Suprapubic skin (tissue), 4 donors: Measurements from ENCODE around the gene DDAH1. TPM values are rescaled to one million over a fixed set of nuclear protein-coding genes. Genes with fewer than 3 reads are reported as not detected.
A peak's percentile ranks its signal among the peaks of the same experiment; 100 is the strongest.

Experiments used
- DNase-seq, 2 donors: peaks; one replicate each; pipeline ENCODE4 v3.0.0-alpha.2; 2019; ENCODE audit warnings: low spot score in 2 of 2
- H3K27ac ChIP-seq: fragments of 200-600 bp; sonication (generic); one replicate; pipeline ENCODE4 v1.5.1; 2019
- H3K27me3 ChIP-seq: fragments of 200-600 bp; sonication (generic); one replicate; pipeline ENCODE4 v1.5.1; 2019
- H3K36me3 ChIP-seq: fragments of 200-600 bp; sonication (generic); one replicate; pipeline ENCODE4 v1.5.1; 2019
- H3K4me1 ChIP-seq: fragments of 200-600 bp; sonication (generic); one replicate; pipeline ENCODE4 v1.5.1; 2019
- H3K4me3 ChIP-seq: fragments of 200-600 bp; sonication (generic); one replicate; pipeline ENCODE4 v1.5.1; 2019; ENCODE audit warnings: mild to moderate bottlenecking
- H3K9me3 ChIP-seq: fragments of 200-600 bp; sonication (generic); one replicate; pipeline ENCODE4 v1.5.1; 2019
- EP300 ChIP-seq: sonication (generic); formaldehyde crosslinking; IDR thresholded peaks from one replicate; pipeline ENCODE4 v1.6.1; 2017; ENCODE audit warnings: antibody characterized with exemption
- POLR2A ChIP-seq, 2 donors: fragments of 450-650 bp; IDR thresholded peaks; one replicate each; pipeline ENCODE4 v1.6.1; 2017; ENCODE audit warnings: antibody characterized with exemption in 2 of 2, mild to moderate bottlenecking in 2 of 2, moderate library complexity in 2 of 2
- POLR2AphosphoS5 ChIP-seq, 3 donors: sonication (generic); formaldehyde crosslinking; IDR thresholded peaks; one replicate each; pipeline ENCODE4 v1.6.1; 2017; ENCODE audit warnings: antibody characterized with exemption in 3 of 3
- WGBS: methylation state at CpG from one replicate; pipeline ENCODE4 v1.1.5; 2018; 5-methylcytosine and 5-hydroxymethylcytosine counted together
- total RNA-seq, 4 donors: library from RNA; depleted of rRNA; stranded (reverse); fragments of >200 nt; gene quantifications; one replicate each; pipeline ENCODE4 v1.1.0, GENCODE V29; 2016
- TF ChIP-seq, protein P1 (sequence below), 2 donors: fragments of 200-600 bp in 1 of 2; fragments of 450-650 bp in 1 of 2; sonication (generic) in 1 of 2; IDR thresholded peaks; one replicate each; pipeline ENCODE4 v1.5.1; 2016 to 2019; ENCODE audit warnings: antibody characterized with exemption in 2 of 2, mild to moderate bottlenecking in 1 of 2, moderate library complexity in 1 of 2

Gene DDAH1
- total RNA-seq, 4 donors from 2014 or later, result 10.4 to 19.6 (median 15.5) TPM

DNA sequence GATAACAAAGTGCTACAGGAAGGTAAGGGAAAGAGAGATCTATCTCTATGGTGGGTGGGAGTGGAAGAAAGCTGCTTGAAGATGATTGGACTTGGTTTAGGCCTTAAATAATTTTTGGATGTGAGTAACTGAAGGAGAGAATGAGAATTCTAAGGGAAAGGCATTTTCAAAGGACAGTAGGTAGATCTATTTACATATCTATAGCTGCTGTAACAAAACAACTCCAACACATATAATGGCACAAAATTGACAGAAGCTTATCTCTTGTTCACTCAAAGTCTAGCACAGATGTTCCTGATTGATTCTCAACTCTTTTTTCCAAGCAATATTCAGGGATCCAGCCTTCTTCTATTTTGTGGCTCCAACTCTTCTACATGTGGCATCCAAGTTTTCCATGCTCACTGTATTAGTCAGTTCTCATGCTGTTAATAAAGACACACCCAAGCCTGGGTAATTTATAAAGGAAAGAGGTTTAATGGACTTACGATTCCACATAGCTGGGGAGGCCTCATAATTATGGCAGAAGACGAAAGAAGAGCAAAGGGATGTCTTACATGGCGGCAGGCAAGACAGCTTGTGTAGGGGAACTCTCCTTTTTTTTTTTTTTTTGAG, 3.1 kb upstream of the DDAH1 start:
- peaks cover 5% of the 10 kb centered on the region for H3K27me3 ChIP-seq
- no peak overlapping the region for H3K27ac ChIP-seq
- no peaks in the 10 kb centered on the region for H3K36me3 ChIP-seq
- DNase-seq, result no peak
- no peaks in the 10 kb centered on the region for H3K9me3 ChIP-seq
- WGBS, result 64% methylated on average over 3 of the region's 3 CpGs
- no peak overlapping the region for H3K4me3 ChIP-seq
- TF ChIP-seq POLR2A (IDR thresholded peaks at IDR 0.05) (no peak), EP300 (no peak)
- H3K4me1 ChIP-seq, result peaks cover 23% of the 10 kb centered on the region

DNA sequence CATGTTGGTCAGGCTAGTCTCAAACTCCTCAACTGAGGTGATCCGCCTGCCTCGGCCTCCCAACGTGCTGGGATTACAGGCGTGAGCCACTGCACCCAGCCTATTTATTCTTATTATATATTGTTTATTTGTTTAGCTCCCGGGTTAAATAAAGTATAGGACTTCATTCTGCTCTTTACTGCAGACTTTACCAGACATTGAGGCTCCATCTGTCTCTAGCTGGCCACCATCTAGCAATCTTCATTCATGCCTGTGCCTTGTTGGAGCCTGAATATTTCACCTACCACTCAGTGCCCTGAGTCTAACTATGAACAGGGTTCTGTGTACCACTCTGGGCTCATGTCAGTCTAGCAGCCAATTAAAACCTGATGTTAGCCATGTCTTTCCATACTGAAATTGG, 2.1 kb upstream of the DDAH1 start:
- Histone ChIP-seq H3K27me3 (peaks cover 5% of the 10 kb centered on the region), H3K4me3 (no peak overlapping the region), H3K4me1 (peaks cover 30% of the 10 kb centered on the region), H3K36me3 (no peaks in the 10 kb centered on the region), H3K27ac (no peak overlapping the region), H3K9me3 (no peaks in the 10 kb centered on the region)
- no peak for DNase-seq
- WGBS, result 91% methylated on average over 5 of the region's 5 CpGs
- TF ChIP-seq EP300, result no peak
- TF ChIP-seq, protein P1, sequence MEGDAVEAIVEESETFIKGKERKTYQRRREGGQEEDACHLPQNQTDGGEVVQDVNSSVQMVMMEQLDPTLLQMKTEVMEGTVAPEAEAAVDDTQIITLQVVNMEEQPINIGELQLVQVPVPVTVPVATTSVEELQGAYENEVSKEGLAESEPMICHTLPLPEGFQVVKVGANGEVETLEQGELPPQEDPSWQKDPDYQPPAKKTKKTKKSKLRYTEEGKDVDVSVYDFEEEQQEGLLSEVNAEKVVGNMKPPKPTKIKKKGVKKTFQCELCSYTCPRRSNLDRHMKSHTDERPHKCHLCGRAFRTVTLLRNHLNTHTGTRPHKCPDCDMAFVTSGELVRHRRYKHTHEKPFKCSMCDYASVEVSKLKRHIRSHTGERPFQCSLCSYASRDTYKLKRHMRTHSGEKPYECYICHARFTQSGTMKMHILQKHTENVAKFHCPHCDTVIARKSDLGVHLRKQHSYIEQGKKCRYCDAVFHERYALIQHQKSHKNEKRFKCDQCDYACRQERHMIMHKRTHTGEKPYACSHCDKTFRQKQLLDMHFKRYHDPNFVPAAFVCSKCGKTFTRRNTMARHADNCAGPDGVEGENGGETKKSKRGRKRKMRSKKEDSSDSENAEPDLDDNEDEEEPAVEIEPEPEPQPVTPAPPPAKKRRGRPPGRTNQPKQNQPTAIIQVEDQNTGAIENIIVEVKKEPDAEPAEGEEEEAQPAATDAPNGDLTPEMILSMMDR (IDR thresholded peaks at IDR 0.05), result no peak
- TF ChIP-seq POLR2A (IDR thresholded peaks at IDR 0.05), result no peak
- TF ChIP-seq POLR2AphosphoS5 (IDR thresholded peaks at IDR 0.05), result no peak

DNA sequence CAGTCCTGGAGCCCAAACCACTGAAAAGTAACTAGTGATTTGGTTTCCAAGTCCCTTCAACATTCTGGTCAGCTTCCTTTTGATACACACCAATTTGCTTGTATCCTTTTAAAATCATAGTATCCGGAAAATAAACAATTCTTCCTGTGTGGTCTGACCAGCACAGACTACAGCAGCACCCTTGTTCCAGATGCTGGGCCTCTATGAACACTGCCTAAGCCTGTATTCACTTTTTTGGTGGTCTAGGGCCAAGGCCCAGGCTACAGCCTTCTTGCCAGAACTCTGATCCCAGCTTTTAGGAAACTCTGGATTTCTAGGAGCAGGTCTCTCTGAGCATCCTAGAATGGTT, 801 bp upstream of the DDAH1 start:
- 47% methylated on average over 1 of the region's 1 CpG for WGBS
- peak overlapping the region; percentile 89 for H3K4me3 ChIP-seq

DNA sequence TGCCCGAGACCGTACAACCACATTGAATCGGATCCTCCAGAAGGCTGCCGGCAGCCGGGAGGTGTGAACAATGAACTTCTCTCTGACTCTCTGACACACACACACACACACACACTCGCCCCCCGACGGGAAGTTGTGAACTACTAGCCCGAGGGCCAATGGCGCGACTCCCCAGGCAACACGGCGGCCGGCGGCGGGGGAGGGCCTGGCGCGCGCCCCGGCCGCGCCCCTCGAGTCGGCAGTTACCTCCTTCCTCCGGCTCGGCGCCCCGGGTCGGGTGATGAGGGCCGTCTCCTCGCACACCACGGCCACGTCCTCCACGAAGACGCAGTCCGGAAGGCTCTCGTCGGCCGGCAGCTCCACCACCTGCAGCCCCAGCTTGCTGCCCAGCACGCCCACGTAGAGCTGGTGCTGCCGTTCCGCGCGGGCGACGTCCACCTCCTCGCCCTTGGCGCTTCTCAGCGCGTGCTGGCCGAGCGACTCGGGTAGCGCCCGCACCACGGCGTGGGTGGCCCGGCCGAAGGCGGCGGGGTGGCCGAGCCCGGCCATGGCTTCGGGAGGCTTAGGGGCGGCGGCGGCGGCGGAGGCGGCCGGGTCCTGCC, 361 bp downstream of the DDAH1 start:
- H3K4me3 ChIP-seq, result peak overlapping the region; percentile 89
- peaks cover 5% of the 10 kb centered on the region for H3K27me3 ChIP-seq
- H3K4me1 ChIP-seq, result peaks cover 54% of the 10 kb centered on the region
- peak overlapping the region; percentile 84 for H3K27ac ChIP-seq
- 0% methylated on average over 2 of the region's 72 CpGs for WGBS
- peak; percentile 81 to 84 for DNase-seq
- TF ChIP-seq EP300 (no peak), POLR2A (IDR thresholded peaks at IDR 0.05) (no peak), POLR2AphosphoS5 (IDR thresholded peaks at IDR 0.05) (no peak)
- TF ChIP-seq, protein P1 (IDR thresholded peaks at IDR 0.05), result no peak
- no peaks in the 10 kb centered on the region for H3K9me3 ChIP-seq
- no peaks in the 10 kb centered on the region for H3K36me3 ChIP-seq

More for the DNA sequence above, 801 bp upstream of the DDAH1 start:
- Histone ChIP-seq H3K27me3 (peaks cover 5% of the 10 kb centered on the region), H3K4me1 (peaks cover 42% of the 10 kb centered on the region), H3K9me3 (no peaks in the 10 kb centered on the region), H3K36me3 (no peaks in the 10 kb centered on the region), H3K27ac (peak overlapping the region; percentile 84)
- TF ChIP-seq POLR2AphosphoS5 (IDR thresholded peaks at IDR 0.05), result no peak
- no peak for DNase-seq

- DNase-seq, result no peak
- peak overlapping the region; percentile 89 for H3K4me3 ChIP-seq
- H3K4me1 ChIP-seq, result peaks cover 61% of the 10 kb centered on the region
- peak overlapping the region; percentile 84 for H3K27ac ChIP-seq
- 3% methylated on average over 26 of the region's 26 CpGs for WGBS
- TF ChIP-seq, protein P1 (IDR thresholded peaks at IDR 0.05), result no peak
- TF ChIP-seq POLR2AphosphoS5 (IDR thresholded peaks at IDR 0.05) (no peak), POLR2A (IDR thresholded peaks at IDR 0.05) (no peak), EP300 (no peak)
- H3K27me3 ChIP-seq, result peaks cover 5% of the 10 kb centered on the region
- H3K36me3 ChIP-seq, result no peaks in the 10 kb centered on the region
- H3K9me3 ChIP-seq, result no peaks in the 10 kb centered on the region
These were observed 1.0 kb downstream of the DDAH1 start for GRCh38 chr1:85463731-85464496.

DNA sequence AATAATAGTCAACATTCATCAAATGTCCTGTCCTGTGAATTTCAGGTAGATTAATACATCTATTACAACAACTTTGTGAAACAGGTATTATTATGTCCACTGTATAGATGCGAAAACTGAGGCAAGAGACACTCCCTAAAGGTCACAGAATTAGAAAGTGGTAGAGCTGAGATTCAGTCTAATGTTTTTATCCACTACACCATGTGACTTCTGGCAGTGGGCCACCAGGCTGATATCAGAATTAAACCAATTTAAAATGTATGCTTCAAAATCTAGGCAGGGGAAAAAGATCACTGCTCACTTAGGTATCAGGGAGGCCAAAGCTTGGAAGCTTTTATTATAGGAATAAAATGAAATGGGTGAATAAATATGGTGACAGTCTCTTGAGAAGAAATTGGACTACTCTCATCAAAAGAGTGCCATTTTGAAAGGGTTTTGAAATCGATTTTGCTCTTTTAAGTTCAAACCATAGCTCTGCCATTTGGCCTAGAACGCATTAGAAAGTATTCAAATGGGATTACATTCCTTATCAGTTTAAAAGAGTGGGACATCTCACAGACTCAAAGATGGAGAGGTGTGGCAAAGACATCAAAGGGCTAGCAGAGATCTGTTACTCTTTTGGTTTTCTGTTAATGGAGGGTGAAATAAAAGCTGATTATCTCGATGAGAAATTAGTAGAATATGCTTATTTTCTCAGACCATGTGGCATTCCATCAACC, 1.9 kb downstream of the DDAH1 start:
- Histone ChIP-seq H3K27ac (no peak overlapping the region), H3K27me3 (peaks cover 5% of the 10 kb centered on the region), H3K9me3 (no peaks in the 10 kb centered on the region), H3K4me3 (no peak overlapping the region), H3K4me1 (peaks cover 65% of the 10 kb centered on the region), H3K36me3 (no peaks in the 10 kb centered on the region)
- no peak for TF ChIP-seq POLR2AphosphoS5 (IDR thresholded peaks at IDR 0.05)
- TF ChIP-seq, protein P1 (IDR thresholded peaks at IDR 0.05), result no peak
- no peak for TF ChIP-seq EP300
- TF ChIP-seq POLR2A (IDR thresholded peaks at IDR 0.05), result no peak
- WGBS, result 84% methylated on average over 4 of the region's 4 CpGs
- no peak for DNase-seq
